ENCODE measurements around the gene SMTNL1.

SMTNL1 gene

DNA sequence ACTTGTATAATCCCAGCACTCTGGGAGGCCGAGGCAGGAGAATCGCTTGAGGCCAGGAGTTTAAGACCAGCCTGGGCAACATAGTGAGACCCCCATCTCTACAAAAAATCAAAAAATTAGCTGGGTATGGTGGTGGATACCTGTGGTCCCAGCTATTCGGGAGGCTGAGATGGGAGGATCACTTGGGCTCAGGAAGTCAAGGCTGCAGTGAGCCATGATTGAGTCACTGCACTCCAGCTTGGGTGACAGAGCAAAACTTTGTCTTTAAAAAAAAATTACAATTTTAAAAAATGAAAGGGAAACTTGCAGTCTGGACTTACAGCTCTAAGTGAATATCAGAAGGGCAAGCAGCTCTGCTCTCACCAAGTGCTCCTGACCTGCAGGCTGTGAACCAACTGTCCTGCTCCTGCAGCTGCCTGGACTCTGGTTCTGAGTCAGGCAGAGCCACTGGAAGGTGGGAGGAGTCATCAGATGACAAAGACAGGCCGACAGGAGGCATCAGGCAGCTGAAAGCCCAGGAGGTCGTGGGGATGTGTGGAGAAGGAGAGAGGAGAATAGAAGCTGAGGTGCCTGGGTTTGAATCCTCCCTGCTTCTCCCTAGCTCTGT lies 9.6 kb downstream of the SMTNL1 start:
- TF ChIP-seq, protein P1, sequence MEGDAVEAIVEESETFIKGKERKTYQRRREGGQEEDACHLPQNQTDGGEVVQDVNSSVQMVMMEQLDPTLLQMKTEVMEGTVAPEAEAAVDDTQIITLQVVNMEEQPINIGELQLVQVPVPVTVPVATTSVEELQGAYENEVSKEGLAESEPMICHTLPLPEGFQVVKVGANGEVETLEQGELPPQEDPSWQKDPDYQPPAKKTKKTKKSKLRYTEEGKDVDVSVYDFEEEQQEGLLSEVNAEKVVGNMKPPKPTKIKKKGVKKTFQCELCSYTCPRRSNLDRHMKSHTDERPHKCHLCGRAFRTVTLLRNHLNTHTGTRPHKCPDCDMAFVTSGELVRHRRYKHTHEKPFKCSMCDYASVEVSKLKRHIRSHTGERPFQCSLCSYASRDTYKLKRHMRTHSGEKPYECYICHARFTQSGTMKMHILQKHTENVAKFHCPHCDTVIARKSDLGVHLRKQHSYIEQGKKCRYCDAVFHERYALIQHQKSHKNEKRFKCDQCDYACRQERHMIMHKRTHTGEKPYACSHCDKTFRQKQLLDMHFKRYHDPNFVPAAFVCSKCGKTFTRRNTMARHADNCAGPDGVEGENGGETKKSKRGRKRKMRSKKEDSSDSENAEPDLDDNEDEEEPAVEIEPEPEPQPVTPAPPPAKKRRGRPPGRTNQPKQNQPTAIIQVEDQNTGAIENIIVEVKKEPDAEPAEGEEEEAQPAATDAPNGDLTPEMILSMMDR (IDR thresholded peaks at IDR 0.05; ENCODE audit: low read depth, low read length): 0 out of 2 replicates have a peak, but pooled peaks have one; percentile 18
- H3K4me3 ChIP-seq (ENCODE audit: low read depth, low read length): no peak overlapping the region

DNA sequence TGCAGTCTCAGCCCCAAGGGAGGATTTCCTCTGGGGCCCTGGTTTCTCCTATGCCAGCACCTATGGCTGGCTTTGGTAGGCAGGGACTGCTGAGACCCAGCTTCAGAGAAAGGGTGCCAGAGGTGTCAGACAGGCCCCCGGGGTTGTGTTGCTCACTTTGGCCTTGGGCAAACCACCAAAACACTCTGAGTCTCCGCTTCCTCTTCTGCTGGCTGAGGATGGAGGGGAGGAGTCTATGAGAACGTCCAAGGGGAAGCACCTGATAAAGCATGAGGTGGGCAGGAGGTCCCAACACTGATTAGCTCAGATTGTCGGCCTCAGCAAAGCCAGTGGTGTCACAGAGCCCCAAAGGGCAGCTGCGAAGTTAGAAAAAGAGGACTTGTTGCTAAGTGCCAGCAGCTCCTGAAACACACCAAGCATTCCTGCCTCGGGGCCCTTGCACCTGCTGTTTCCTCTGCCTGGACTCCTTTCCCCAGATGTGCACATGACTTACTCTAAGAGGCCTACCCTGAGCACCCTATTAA lies 10.5 kb downstream of the SMTNL1 start:
- TF ChIP-seq, protein P1 (IDR thresholded peaks at IDR 0.05; ENCODE audit: low read depth, low read length): no peak

DNA sequence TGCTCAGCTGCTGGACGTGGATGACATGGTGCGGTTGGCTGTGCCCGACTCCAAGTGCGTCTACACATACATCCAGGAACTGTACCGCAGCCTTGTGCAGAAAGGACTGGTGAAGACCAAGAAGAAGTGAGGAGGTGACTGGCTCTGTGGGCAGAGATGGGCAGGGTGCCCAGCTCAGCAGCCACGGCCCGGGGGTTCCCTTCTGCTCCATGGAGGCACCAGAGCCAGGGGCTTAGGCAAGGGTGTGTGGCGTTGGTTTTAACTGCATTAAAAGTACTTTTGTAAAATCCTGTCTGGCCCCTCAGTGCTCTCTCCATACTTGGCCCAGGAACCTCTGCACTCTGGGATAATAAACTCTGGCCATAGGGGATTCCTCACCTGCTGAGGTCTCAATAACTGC lies 12.6 kb downstream of the SMTNL1 start:
- no peak overlapping the region for H3K4me3 ChIP-seq (ENCODE audit: low read depth, low read length)
- TF ChIP-seq, protein P1 (IDR thresholded peaks at IDR 0.05; ENCODE audit: low read depth, low read length): no peak

More for the DNA sequence above, 10.5 kb downstream of the SMTNL1 start:
- no peak overlapping the region for H3K4me3 ChIP-seq (ENCODE audit: low read depth, low read length)

DNA sequence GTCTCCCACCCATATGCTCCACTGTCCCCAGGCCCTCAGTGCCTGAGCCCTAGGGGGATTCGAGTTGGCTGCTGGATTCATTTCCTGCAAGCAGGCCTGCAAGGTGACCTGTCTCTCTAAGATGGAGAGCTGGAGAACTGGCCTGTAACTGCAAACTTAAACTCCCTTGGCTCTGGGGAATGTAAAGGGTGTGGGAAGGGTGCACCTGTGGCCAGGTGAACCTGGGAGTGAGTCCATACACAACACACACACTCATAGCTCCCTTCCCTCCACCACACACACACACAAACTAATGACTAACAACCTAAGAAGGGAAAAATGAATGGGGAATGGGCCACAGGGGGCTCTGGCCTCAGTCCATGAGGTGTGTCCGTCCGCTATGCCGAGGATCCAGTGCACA lies 14.5 kb downstream of the SMTNL1 start:
- TF ChIP-seq, protein P1 (IDR thresholded peaks at IDR 0.05; ENCODE audit: low read depth, low read length): no peak
- no peak overlapping the region for H3K4me3 ChIP-seq (ENCODE audit: low read depth, low read length)

DNA sequence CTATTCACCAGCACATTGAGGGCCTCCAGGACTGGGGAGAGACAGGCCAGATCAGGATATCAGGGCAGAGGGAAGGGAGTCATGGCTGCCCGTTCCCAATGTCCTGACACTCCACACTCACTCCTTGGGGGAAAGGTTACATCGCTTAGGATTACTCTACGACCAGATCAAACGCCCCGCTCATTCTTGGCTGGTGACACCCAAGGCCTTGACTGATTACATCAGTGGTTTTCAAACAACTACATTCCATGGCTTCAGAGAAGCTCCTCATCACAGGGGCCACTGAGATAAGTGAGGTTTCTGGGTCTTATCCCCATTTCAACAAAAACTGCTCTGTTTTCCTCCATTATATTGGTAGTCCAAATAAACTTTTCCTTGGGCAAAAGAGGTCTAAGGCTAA lies 15.1 kb downstream of the SMTNL1 start:
- H3K4me3 ChIP-seq (ENCODE audit: low read depth, low read length): no peak overlapping the region
- TF ChIP-seq, protein P1 (IDR thresholded peaks at IDR 0.05; ENCODE audit: low read depth, low read length): no peak

DNA sequence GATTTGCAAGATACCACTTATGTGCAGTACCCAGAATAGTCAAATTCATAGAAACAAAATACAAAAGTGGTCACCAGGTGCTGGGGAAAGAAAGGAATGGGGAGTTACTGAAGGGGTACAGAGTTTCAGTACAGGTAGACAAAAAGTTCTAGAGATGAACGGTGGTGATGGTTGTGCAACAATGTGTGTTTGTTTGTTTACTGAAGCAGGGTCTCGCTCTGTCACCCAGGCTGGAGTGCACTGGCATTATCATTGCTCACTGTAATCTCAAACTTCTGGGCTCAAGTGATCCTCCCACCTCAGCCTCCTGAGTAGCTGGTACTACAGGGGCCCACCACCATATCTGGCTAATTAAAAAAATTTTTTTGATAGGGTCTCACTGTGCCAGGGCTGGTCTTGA lies 18.0 kb downstream of the SMTNL1 start:
- TF ChIP-seq, protein P1 (IDR thresholded peaks at IDR 0.05; ENCODE audit: low read depth, low read length): no peak
- H3K4me3 ChIP-seq (ENCODE audit: low read depth, low read length): no peak overlapping the region

DNA sequence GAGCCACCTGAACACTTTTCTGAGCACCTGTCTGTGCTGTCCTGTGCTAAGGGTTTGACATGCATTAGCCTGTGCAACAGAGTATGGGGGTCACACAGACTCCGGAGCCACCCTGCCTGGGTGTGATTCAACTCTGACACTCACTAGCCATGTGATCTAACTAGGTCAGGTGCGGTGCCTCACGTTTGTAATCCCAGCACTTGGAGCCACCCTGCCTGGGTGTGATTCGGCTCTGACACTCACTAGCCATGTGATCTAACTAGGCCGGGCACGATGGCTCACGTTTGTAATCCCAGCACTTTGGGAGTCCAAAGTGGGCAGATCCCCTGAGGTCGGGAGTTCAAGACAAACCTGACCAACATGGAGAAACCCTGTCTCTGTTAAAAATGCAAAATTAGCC lies 18.6 kb downstream of the SMTNL1 start:
- no peak overlapping the region for H3K4me3 ChIP-seq (ENCODE audit: low read depth, low read length)
- TF ChIP-seq, protein P1 (IDR thresholded peaks at IDR 0.05; ENCODE audit: low read depth, low read length): no peak

All from WI38 (cell line).